Activated T-cell treated with anti-CD3 and anti-CD28 coated beads, Interleukin-2, amount 50 U/mL, for 1 hour (primary cell): ENCODE measurements around the gene PRXL2B.
"Not testable (repeated sequence)": the region's sequence is repeated elsewhere in the genome, so short reads cannot be mapped to it uniquely, and the experiment has no call there.

Experiments used
- DNase-seq: peaks from one replicate; pipeline ENCODE4 v3.0.0-alpha.2; 2020

The PRXL2B gene

GRCh38 chr1:2551544-2551943 is 35.0 kb upstream of the PRXL2B start:
- DNase-seq = not testable (repeated sequence)

GRCh38 chr1:2552189-2552588 is 34.4 kb upstream of the PRXL2B start:
- no peak for DNase-seq

DNA sequence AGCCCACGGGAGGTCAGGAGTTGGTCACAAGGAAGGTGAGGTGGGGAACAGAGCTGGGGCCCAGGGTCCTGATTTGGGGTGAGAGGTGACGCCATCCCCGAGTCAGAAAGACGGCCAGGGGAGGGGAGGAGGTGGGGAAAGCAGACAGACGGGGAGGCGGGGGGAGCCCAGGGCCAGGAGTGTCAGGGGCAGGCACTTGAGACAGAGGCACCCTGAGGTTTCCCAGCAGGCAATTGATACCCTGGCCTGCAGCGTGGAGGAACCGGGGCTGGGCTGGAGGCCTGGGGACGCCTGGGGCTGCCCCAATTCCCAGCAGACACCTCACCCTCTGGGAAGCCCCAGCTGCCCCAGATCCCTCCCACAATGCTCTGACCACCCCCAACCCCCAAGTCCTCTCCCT is 33.5 kb upstream of the PRXL2B start:
- not testable (repeated sequence) for DNase-seq

DNA sequence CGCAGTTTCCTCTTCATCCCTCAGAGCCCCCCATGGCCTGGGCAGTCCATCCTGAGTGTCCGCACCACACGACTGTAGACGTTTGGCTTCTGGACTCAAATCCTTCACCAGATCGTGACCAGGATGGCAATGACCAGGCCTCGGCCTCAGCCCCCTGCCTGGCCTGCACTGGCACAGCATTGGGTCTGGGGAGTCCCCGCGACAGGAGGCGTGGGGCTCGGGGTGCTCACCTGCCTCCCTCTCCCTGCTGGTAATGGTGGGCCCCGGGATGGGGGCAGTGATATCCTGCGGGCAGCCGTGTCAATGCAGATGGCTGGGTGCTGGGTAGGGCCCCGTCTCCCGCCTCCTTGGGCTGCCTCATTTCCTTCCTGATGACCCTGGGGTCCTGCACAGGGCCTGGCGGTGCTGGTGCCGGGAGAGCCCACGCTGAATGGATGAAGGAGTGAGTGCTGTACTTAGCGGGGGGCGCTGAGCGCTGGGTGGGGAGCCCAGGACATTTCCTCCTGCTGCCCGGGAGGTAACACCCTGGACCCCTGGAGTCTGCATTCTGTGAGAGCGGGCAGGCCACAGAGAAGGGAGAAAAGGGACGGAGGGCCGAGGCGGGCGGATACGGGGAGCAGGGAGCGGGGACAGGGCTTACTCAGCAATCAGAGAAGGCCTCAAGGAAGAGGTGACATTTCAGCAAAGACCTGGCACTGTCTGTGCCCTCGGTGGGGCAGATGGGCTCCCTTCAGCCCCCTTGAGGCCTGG is 32.5 kb upstream of the PRXL2B start:
- no peak for DNase-seq

DNA sequence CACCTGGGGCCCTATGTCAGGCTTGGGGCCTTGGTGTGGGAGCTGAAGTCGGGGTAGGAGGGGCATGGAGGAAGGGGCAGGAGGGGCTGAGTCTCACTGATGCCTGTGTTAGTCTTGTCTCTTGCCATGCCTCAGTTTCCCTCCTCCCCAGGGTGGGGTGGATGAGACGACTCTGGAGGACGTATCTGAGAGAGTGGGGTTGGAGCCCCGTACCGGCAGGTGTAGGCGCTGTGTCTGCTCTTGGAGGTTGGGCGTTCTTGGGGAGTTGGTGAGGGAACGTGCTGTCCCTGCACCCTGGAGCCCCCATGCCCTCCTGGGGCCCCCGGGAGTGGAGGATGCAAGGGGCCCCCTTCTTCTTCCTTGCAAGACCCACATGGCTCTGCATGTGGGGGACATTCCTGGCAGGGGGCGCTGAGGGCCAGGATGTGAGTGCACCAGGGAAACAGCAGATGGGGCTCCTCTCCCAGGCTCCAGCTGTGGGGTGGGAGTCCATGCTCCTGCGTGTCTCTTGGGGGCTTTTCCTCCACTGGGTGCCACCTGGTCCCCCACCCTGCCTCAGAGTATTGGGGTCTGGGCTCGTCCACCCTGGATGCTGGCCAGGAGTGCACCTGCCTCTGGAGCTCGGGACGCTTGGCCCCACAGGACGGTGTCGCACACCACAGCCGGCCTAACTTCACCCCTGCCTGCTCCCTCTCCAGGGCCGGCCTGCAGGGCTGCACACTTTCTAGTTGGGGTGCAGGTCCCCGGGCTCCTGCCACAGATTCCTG is 31.8 kb upstream of the PRXL2B start:
- DNase-seq = peak; percentile 65

DNA sequence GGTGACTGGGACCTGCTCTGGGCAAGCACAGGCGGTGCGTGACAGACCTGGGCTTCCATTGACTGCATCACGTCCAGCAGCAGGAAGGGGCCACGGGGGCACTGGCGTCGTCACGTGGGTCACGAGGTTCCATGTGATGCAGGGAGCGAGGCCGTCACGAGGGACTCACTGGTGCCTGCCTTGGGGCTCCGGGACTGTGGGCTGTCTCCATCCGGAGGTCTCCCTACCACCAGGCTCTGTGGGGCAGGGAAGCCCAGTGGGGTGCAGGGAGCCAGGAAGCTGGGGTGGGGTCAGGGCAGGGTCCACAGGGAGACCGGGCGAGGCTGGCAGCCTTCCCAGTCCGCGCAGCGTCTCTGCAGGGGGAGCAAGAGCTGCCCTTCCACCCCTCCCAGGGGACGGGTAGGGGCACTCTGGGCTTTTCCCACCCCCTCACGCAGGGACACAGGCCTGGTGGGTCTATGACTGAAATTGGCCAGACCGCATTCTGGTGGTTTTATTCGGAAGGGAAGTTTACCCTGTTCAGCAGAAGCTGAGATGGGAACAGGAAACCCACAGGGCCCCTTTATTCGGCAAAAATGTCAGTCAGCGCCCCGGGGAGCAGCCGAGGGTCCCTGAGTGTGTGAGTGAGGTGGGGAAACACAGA is 30.8 kb upstream of the PRXL2B start:
- DNase-seq = peak; percentile 63

DNA sequence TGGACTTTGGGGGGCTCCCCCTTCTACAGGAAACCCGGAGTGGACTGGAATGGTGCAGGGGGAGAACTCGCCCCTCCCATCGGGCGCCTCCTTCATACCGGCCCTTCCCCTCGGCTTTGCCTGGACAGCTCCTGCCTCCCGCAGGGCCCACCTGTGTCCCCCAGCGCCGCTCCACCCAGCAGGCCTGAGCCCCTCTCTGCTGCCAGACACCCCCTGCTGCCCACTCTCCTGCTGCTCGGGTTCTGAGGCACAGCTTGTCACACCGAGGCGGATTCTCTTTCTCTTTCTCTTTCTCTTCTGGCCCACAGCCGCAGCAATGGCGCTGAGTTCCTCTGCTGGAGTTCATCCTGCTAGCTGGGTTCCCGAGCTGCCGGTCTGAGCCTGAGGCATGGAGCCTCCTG is 30.3 kb upstream of the PRXL2B start, which contains the start of gene TNFRSF14:
Gene TNFRSF14 (plus strand): TSS at position 95 of the 401 bp plus-strand sequence. CDS start 294 bp downstream, at position 389.
- peak; percentile 70 for DNase-seq

- DNase-seq = peak; percentile 40
Measured at GRCh38 chr1:2556678-2557481, 29.7 kb upstream of the PRXL2B start.

- DNase-seq = no peak
Measured at GRCh38 chr1:2557482-2558400, 28.8 kb upstream of the PRXL2B start.

GRCh38 chr1:2558420-2558819 is 28.2 kb upstream of the PRXL2B start:
- DNase-seq = no peak

- no peak for DNase-seq
Measured at GRCh38 chr1:2558861-2559260, 27.7 kb upstream of the PRXL2B start.

DNA sequence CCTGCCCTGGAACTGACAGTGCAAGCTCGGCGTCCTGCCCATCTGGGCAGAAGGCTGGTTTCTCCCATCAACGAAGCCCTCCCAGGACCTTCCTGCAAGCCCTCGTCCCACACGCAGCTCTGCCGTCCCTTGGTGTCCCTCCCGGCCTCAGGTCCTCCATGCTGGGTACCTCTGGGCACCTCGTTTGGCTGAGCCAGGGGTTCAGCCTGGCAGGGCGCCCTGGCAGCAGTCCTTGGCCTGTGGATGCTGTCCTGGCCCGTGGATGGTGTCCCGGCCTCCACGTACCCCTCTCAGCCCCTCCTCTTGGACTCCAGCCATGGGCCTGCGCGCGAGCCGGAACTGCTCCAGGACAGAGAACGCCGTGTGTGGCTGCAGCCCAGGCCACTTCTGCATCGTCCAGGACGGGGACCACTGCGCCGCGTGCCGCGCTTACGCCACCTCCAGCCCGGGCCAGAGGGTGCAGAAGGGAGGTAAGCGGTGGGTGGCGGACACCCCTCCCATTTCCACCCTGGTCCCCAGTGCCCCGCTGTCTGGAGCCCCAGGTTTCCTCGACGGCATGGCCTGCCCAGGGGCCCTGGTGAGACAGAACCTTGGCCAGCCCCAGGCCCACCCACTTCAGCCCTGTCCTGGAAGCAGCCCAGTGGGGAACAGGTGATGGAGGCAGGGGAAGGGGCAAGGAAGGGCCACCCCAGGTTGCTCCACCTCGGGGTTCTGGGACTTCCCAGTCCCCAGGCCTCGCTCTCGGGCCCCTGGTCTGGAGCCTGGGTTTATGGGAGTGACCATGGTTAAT is 26.9 kb upstream of the PRXL2B start:
- no peak for DNase-seq

DNA sequence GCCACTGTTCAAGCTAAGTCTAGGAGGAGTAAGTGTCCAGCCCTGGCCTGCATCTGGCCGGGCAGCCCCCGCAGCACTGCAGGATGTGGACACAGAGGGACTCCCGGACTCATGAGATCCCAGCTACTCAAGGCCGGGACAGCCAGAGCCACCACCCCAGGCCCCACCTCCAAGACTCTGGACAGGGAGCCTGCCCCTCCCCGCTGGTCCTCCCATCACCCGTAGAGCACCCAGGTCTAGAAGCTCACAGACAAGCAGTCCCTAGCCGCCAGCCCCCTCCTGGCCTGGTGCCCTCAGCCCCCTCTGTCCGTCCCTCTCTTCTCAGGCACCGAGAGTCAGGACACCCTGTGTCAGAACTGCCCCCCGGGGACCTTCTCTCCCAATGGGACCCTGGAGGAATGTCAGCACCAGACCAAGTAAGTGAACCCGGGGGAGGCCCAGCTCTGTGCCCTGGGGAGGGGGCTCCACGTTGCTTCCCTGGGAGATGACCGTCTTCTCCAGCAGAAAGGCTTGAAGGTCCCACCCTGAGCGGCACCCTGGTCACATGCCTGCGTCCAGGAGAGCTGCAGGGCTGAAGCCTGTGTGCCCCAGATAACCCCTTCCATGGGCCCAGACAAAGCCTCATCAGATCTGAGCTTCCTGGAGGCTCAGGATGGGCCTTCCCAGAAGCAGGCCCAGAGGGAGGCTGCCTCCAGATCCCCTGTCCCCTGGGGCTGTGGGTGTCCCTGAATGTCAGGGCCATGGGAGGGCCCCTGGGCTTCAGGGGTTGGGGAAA is 26.1 kb upstream of the PRXL2B start:
- DNase-seq = no peak

GRCh38 chr1:2561446-2561845 is 25.1 kb upstream of the PRXL2B start:
- DNase-seq = no peak

GRCh38 chr1:2561898-2562895 is 24.4 kb upstream of the PRXL2B start:
- DNase-seq = no peak

GRCh38 chr1:2563205-2563604 is 23.4 kb upstream of the PRXL2B start:
- DNase-seq = no peak

GRCh38 chr1:2564006-2564814 is 22.4 kb upstream of the PRXL2B start:
- DNase-seq = no peak
